Endodermal cell (in vitro differentiated cells): ENCODE results near the gene MDH1. TPM values are rescaled to one million over a fixed set of nuclear protein-coding genes. Genes with fewer than 3 reads are reported as not detected.
A peak's percentile ranks its signal among the peaks of the same experiment; 100 is the strongest.

Experiments
- DNase-seq: peaks from one replicate; pipeline ENCODE4 v3.0.0-alpha.2; 2017
- H3K27ac ChIP-seq: 2 replicates; pipeline ENCODE4 v1.5.1; 2013; ENCODE audit warnings: mild to moderate bottlenecking, low read depth, low read length, moderate library complexity
- H3K27me3 ChIP-seq: 2 replicates; pipeline ENCODE4 v1.6.1; 2013; ENCODE audit warnings: mild to moderate bottlenecking, low read length, moderate library complexity; ENCODE audit not compliant: insufficient read depth, control insufficient read depth, poor library complexity, severe bottlenecking
- H3K36me3 ChIP-seq: 2 replicates; pipeline ENCODE4 v1.7.0; 2013; ENCODE audit warnings: mild to moderate bottlenecking, low read length, moderate library complexity; ENCODE audit not compliant: control insufficient read depth, insufficient read depth
- H3K4me1 ChIP-seq: one replicate; pipeline ENCODE4 v1.7.0; 2013; ENCODE audit warnings: low read length; ENCODE audit not compliant: control insufficient read depth, insufficient read depth
- H3K4me3 ChIP-seq: 2 replicates; pipeline ENCODE4 v1.5.1; 2013; ENCODE audit warnings: mild to moderate bottlenecking, low read length, moderate library complexity
- H3K9ac ChIP-seq: 2 replicates; pipeline ENCODE4 v1.6.1; 2013; ENCODE audit warnings: mild to moderate bottlenecking, low read length, moderate library complexity; ENCODE audit not compliant: poor library complexity, severe bottlenecking; ENCODE audit errors: extremely low read depth
- H3K9me3 ChIP-seq: 2 replicates; pipeline ENCODE4 v1.6.1; 2013; ENCODE audit warnings: mild to moderate bottlenecking, low read length, moderate library complexity; ENCODE audit not compliant: control insufficient read depth
- H3K27ac Mint-ChIP-seq: 2 replicates; pipeline ENCODE4 v1.8.0; 2020; ENCODE audit warnings: mixed read lengths
- H3K27me3 Mint-ChIP-seq: 2 replicates; pipeline ENCODE4 v1.8.0; 2021; ENCODE audit warnings: mild to moderate bottlenecking, mixed read lengths; ENCODE audit not compliant: insufficient read depth
- H3K36me3 Mint-ChIP-seq: 2 replicates; pipeline ENCODE4 v1.8.0; 2020; ENCODE audit warnings: low read depth, mixed read lengths
- H3K4me1 Mint-ChIP-seq: 2 replicates; pipeline ENCODE4 v1.8.0; 2020; ENCODE audit warnings: mixed read lengths
- H3K4me3 Mint-ChIP-seq: 2 replicates; pipeline ENCODE4 v1.8.0; 2020; ENCODE audit warnings: mild to moderate bottlenecking, moderate library complexity, mixed read lengths
- H3K9me3 Mint-ChIP-seq: 2 replicates; pipeline ENCODE4 v1.8.0; 2020; ENCODE audit warnings: mild to moderate bottlenecking, mixed read lengths
- WGBS, 2 experiments: methylation state at CpG; one replicate each; pipeline versions ENCODE4 v1.1.5 to v1.1.7; 2013; ENCODE audit warnings: missing lambda C conversion rate in 2 of 2, mixed read lengths in 1 of 2; ENCODE audit not compliant: insufficient coverage in 1 of 2, insufficient read length in 1 of 2; 5-methylcytosine and 5-hydroxymethylcytosine counted together
- total RNA-seq, 2 donors: library from RNA; stranded (reverse); fragmentation: NEBNext Ultra II Directional in 1 of 2; extraction: Animal tissue kit (Norgen Biotek cat#: 25700) in 1 of 2; gene quantifications; 2 replicates in 1 of 2; 3 replicates in 1 of 2; pipeline ENCODE4 v1.2.1, GENCODE V29; 2021
- TF ChIP-seq, protein P1 (sequence below): fragments of 200-600 bp; sonication (generic); conservative IDR thresholded peaks from 2 replicates; pipeline ENCODE4 v1.5.0; 2021; ENCODE audit warnings: antibody characterized with exemption, mild to moderate bottlenecking

MDH1 gene
- total RNA-seq, 2 donors from 2014 or later, result 160 to 259 TPM

DNA sequence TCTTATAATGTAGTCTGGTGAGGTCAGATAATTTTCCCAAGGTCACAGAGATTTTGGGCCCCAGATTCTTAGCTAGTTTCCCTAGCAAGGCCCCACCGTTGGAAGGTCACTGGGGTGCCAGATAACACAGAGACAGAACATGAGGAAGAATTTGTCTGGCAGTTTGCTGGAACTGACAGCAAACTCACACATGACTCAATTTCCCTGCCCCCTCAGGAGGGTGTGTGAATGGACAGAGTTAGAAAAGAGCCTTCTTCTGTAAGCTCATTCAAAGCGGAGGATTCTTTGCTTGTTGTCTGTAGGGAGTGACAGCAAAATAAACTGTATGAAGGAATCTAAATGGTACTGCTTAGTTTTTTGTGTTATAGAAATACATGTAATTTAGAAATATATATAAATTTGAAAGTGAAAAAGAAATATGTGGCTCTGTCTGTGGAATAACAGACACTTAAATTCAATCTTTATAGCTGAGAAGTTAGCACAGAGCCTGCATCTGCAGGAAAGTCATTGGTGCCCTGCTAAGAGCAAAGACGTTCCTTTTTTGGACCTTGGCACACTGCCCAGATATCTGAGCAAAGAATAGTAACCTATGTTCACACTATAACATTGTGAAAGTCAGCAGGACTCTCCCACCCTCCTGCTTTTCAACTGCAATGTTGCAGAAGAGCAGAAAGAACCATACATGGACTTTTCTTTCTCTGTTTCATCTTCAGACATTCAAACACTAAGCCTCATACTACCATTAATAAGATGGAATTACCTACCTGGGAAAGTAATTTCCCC lies 2.1 kb downstream of the MDH1 start:
- Mint-ChIP-seq H3K36me3 (peaks cover 20% of the 10 kb centered on the region), H3K4me1 (peaks cover 23% of the 10 kb centered on the region), H3K4me3 (peak overlapping the region; percentile 96), H3K27ac (no peak overlapping the region), H3K27me3 (no peaks in the 10 kb centered on the region), H3K9me3 (no peaks in the 10 kb centered on the region)
- peaks cover 38% of the 10 kb centered on the region for H3K36me3 ChIP-seq
- H3K4me1 ChIP-seq, result peaks cover 9% of the 10 kb centered on the region
- DNase-seq, result no peak
- WGBS, 2 experiments, result 81% methylated on average over 3 of the region's 3 CpGs; no CpG with 5 or more reads in 1 of the 2 experiments
- no peaks in the 10 kb centered on the region for H3K9me3 ChIP-seq
- H3K4me3 ChIP-seq, result peak overlapping the region; percentile 97
- TF ChIP-seq, protein P1, sequence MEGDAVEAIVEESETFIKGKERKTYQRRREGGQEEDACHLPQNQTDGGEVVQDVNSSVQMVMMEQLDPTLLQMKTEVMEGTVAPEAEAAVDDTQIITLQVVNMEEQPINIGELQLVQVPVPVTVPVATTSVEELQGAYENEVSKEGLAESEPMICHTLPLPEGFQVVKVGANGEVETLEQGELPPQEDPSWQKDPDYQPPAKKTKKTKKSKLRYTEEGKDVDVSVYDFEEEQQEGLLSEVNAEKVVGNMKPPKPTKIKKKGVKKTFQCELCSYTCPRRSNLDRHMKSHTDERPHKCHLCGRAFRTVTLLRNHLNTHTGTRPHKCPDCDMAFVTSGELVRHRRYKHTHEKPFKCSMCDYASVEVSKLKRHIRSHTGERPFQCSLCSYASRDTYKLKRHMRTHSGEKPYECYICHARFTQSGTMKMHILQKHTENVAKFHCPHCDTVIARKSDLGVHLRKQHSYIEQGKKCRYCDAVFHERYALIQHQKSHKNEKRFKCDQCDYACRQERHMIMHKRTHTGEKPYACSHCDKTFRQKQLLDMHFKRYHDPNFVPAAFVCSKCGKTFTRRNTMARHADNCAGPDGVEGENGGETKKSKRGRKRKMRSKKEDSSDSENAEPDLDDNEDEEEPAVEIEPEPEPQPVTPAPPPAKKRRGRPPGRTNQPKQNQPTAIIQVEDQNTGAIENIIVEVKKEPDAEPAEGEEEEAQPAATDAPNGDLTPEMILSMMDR, result no peak
- H3K9ac ChIP-seq, result no peak overlapping the region
- no peaks in the 10 kb centered on the region for H3K27me3 ChIP-seq
- H3K27ac ChIP-seq, result no peak overlapping the region

DNA sequence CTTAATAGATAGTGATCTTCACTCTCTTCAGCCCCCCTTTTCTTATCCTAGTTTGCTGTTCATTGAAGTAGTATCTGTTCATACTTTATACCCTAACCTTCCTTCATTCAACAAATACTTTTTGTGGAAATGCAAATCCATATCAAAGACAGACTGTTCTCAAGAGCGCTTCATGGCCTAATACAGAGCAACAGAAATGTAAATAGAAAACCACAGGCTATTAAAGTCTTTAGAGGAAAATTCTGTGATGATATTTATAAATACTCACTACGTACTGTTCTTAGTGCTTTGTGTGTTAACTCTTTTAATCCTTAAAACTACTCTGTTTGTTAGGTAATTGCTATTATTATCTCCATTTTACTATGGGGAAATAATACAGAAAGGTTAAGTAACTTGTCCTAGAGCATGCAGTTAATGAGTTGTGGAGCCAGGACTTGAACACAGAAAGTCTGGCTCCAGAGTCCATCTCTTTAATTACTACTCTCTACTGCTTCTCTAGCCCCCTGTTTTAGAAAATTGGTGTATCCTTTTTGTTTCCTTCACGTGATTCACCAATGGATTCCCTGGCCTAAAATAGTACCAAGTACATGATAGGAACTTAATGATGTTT lies 2.9 kb downstream of the MDH1 start:
- H3K27me3 ChIP-seq, result no peaks in the 10 kb centered on the region
- H3K9me3 ChIP-seq, result no peaks in the 10 kb centered on the region
- H3K4me3 Mint-ChIP-seq, result no peak overlapping the region
- no peak overlapping the region for H3K9ac ChIP-seq
- H3K4me1 ChIP-seq, result peaks cover 9% of the 10 kb centered on the region
- H3K36me3 ChIP-seq, result peaks cover 44% of the 10 kb centered on the region
- DNase-seq, result no peak
- no peak overlapping the region for H3K27ac ChIP-seq
- no peaks in the 10 kb centered on the region for H3K27me3 Mint-ChIP-seq
- TF ChIP-seq, protein P1, result no peak
- H3K4me3 ChIP-seq, result peak overlapping the region; percentile 97
- no peaks in the 10 kb centered on the region for H3K9me3 Mint-ChIP-seq
- no peak overlapping the region for H3K27ac Mint-ChIP-seq
- H3K4me1 Mint-ChIP-seq, result peaks cover 22% of the 10 kb centered on the region
- H3K36me3 Mint-ChIP-seq, result peaks cover 25% of the 10 kb centered on the region
- 94% methylated on average over 2 of the region's 3 CpGs; no CpG with 5 or more reads in 1 of the 2 experiments for WGBS, 2 experiments

DNA sequence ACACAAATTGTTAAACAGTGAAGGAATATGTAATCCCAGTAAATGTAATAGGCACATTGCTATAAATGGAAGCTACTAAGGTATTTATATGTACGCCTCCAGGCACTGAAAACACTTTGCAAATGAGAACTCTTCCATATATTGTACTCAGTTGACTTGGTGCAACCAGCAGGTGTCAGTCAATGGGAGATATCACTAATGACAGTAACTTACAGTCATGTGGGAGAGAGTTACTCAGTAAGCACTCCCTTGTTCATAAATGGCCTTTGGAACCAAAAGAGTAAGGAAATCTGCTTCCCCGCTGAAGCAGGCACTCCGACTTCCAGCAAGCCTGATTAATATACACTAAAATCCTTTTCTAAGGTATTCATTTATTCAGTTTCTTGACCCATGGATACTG lies 5.9 kb downstream of the MDH1 start:
- Mint-ChIP-seq H3K4me3 (no peak overlapping the region), H3K27me3 (no peaks in the 10 kb centered on the region), H3K9me3 (no peaks in the 10 kb centered on the region), H3K36me3 (peaks cover 38% of the 10 kb centered on the region), H3K4me1 (peaks cover 12% of the 10 kb centered on the region), H3K27ac (no peak overlapping the region)
- Histone ChIP-seq H3K36me3 (peaks cover 67% of the 10 kb centered on the region), H3K4me3 (no peak overlapping the region), H3K27me3 (no peaks in the 10 kb centered on the region), H3K9me3 (no peaks in the 10 kb centered on the region), H3K27ac (no peak overlapping the region), H3K9ac (no peak overlapping the region), H3K4me1 (peaks cover 10% of the 10 kb centered on the region)
- TF ChIP-seq, protein P1, result peak; percentile 52
- DNase-seq, result no peak
- 93 to 100% methylated on average over 3 of the region's 3 CpGs for WGBS, 2 experiments
